NCI-H460 (cell line): Measurements from ENCODE around the gene KRTAP10-8. TPM values are rescaled to one million over a fixed set of nuclear protein-coding genes. Genes with fewer than 3 reads are reported as not detected.
"Not testable (repeated sequence)": the region's sequence is repeated elsewhere in the genome, so short reads cannot be mapped to it uniquely, and the experiment has no call there.

Experiments used
- DNase-seq: peaks from one replicate; pipeline ENCODE4 v3.0.0-alpha.2; 2016; ENCODE audit warnings: low read depth; ENCODE audit errors: extremely low read depth
- total RNA-seq: library from RNA; depleted of rRNA; stranded (reverse); fragments of >200 nt; shearing (Covaris generic); gene quantifications from 2 replicates; pipeline ENCODE4 v1.2.3, GENCODE V29; 2014

Gene KRTAP10-8
- total RNA-seq, 1 experiment from 2014 or later = not detected

DNA sequence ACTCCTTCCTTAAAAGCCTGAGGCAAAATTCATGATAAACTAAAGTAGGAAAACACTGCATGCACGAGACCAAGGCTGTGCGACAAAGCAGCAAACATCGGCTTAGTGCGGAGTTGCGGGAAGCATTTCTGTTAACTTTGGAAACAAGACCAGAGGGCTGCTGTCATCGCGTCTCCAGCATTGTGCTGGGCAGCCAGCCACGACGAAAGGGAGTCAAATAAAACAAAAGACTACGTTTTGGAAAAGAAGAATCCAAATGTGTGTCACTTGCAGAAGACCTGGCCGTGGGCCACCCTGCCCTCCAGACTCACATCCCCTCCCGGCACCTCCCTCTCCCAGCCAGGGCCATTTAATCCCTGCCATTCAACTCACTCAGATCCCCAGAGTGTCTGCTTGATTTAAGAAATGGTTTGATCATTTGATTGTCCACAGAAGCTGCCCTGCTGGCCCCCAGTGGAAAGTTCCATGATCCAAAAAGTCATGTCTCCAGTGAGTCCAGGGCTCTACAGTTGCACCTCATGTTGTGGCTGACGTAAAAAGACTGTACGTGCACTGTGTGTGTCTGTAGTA lies 31.9 kb downstream of the KRTAP10-8 start:
- DNase-seq = no peak

GRCh38 chr21:44644878-44645277 lies 33.0 kb downstream of the KRTAP10-8 start:
- DNase-seq = no peak

DNA sequence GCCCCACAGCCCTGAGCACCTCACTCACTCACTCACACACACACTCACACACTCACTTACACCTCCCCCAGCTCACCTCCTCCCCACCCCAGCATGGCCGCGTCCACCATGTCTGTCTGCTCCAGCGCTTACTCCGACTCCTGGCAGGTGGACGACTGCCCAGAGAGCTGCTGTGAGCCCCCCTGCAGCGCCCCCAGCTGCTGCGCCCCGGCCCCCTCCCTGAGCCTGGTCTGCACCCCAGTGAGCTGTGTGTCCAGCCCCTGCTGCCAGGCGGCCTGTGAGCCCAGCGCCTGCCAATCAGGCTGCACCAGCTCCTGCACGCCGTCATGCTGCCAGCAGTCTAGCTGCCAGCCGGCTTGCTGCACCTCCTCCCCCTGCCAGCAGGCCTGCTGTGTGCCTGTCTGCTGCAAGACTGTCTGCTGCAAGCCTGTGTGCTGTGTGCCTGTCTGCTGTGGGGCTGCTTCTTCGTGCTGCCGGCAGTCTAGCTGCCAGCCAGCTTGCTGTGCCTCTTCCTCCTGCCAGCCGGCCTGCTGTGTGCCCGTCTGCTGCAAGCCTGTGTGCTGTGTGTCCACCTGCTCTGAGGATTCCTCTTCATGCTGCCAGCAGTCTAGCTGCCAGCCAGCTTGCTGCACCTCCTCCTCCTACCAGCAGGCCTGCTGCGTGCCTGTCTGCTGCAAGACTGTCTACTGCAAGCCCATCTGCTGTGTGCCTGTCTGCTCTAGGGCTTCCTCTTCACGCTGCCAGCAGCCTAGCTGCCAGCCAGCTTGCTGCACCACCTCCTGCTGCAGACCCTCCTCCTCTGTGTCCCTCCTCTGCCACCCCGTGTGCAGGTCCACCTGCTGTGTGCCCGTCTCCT lies 34.7 kb downstream of the KRTAP10-8 start, which contains the start of gene KRTAP10-11:
TSS of gene KRTAP10-11 (plus strand) at position 49 of the 856 bp plus-strand sequence. CDS start at position 94, 45 bp downstream.
- DNase-seq = not testable (repeated sequence)

DNA sequence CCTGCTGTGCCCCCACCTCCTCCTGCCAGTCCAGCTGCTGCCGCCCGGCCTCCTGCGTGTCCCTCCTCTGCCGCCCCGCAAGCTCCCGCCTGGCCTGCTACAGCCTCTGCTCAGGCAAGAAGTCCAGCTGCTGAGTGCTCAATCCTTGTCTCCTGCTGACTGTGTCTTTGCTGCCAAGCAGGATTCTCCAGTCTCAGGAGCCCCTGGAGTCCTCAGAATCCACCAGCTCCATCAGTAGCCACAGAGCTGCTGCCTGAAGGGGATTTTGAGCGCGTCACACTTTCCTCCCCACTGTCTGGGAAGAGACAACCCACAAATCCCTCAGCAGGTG lies 35.3 kb downstream of the KRTAP10-8 start:
- DNase-seq = no peak

DNA sequence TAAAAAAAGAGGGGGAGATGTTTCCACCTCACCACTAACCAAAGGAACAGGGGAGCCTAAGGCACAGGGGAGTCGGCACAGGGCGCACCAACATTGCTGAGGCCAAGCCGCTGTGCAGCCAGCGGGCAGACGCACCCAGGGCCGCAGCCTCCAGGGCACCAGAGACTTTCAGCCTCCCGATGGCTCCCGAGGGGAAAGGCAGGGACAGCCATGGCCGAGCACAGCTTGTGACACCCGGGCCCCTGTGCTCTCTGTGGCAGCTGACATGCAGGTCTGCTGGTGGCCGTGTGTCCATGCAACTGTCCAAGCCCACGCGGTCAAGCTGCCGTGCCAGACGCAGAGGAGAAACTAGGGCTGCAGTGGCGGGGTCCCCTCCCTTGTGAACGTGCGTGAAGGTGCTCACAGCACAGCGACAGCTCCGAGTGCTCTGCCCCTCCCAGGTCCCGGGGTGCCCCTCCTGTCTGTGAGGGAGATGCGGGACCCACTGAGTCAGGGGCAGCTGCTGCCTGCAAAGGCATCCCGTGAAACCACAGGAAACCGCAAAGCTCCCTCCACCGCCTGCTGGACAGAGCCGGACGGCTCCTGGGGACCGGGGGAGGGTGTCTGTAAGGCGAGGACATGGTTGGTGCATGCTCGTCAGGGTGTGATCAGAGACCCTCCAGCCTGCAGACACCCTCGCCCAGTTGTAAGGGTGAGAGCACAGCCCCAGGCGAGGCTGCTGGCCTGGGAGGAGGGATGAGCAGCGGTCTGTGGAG lies 36.9 kb downstream of the KRTAP10-8 start:
- no peak for DNase-seq

GRCh38 chr21:44649521-44650100 lies 37.7 kb downstream of the KRTAP10-8 start:
- DNase-seq = no peak

DNA sequence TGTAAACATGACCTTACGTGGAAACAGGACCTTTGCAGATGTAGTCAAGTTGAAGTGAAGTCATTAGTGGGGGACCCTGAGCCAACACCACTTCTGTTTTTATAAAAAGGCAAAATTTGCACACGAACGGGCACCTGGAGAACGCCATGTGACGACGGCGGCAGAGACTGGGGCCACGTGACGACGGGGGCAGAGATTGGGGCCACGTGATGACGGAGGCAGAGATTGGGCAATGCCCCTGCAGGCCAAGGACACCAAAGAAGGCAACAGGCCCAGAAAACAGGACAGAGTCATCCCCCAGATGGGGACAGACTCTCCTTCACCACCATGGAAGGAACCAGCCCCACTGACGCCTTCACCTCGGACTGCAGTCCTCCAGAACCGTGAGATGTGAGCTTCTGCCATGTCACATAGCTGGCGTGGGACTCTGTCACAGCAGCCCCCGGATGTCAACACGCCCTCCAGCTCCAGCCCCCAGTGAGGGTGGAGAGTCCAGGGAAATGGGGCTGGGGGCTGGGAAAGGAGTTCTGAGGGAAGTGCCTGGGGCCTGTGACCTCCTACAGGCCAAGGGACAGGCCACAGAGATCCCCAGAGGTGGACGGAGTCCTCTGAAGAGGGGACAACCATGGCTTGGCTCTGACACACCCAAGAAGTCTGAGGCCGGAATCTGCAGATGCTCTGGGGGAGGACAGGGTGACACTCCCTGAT lies 38.5 kb downstream of the KRTAP10-8 start:
- no peak for DNase-seq

DNA sequence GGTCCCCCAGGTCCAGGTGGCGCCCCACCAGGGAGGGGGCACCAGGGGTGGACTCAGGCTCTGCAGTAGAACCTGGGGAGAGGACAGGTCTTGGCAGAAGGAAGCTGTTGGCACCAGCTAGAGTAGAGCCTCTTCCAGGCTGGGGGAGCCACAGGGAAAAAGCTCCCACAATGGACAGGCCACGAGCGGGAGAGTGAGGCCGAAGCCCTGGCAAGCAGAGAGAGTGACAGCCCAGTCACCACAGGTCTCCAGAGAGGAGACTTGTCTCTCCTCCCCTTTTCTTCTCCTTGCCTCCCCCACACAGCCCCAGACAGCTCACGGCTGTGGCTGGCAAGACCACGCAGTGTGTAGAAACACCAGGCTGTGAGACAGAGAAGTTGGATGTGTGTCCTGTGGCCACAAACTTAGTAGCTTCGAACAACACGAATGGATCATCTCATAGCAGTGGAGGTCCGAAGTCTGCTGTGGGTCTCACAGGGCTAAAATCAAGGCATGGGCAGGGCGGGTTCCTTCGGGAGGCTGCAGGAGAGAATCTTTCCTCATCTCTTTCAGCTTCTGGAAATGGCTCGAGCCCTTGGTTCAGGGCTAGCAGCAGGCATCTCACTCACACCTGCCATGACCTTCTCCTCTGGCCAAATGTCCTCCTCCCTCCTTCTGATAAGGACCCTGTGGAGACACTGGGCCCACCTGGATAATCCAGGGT lies 39.2 kb downstream of the KRTAP10-8 start:
- DNase-seq = no peak

GRCh38 chr21:44653123-44653522 lies 41.2 kb downstream of the KRTAP10-8 start:
- no peak for DNase-seq

GRCh38 chr21:44653656-44654575 lies 42.0 kb downstream of the KRTAP10-8 start:
- no peak for DNase-seq

- DNase-seq = no peak
Measured at GRCh38 chr21:44654576-44655175, 42.8 kb downstream of the KRTAP10-8 start, which contains the start of gene KRTAP12-4. Gene KRTAP12-4 (minus strand): TSS chr21:44654659. CDS start chr21:44654614, 45 bp downstream.

DNA sequence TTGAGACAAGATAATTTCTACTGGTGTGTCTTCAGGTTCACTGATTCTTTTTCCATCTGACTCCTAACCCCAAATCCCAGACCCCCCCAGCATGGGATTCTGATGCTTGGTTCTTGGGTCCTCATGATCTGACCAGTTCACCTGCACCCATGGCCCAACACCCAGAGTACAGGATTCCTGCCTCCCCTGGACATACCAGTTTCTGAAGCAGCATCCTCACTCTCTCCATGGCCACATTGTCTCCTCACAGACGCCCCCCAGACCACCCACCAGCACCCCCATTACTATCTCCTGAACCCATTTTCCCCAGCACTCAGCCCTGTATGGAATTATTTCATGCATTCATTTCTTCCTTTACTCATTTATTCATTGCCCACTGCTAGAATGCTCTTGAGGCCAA lies 45.0 kb downstream of the KRTAP10-8 start:
- no peak for DNase-seq

DNA sequence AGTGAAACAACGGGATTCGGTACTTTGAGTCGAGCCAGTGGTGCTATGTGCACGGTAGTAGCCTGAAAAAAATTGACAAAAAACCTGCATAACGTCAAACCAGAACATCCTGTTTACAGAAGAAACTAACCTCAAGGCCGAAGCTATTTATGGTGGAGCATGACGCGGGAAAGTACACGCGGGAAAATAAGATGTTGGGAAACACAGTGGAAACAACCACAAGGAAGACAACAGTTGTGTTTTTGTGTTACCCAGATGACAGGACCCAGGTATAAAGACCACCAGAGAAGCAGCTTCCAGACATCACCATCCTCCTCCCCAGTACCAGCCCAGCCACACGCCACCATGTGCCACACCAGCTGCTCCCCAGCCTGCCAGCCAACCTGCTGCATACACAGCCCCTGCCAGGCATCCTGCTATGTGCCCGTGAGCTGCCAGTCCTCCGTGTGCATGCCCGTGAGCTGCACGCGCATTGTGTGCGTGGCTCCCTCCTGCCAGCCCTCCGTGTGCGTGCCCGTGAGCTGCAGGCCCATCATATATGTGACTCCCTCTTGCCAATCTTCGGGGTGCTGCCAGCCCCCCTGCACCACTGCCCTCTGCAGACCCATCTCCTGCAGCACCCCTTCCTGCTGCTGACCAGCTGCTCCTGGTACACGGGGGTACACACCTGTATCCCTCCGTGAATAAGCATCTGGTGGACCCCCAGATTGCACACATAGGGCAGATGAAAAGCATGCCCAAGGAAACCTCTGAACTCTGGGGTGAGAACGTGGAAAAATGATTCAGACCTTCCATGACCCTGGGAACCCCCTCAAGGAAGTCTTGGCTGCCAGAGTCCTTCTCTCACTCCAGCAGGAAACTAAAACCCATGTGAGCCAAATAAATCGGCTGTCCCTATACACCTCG lies 46.0 kb downstream of the KRTAP10-8 start, which contains the start of gene KRTAP12-3:
TSS of gene KRTAP12-3 (plus strand) at position 298 of the 906 bp plus-strand sequence. CDS start at position 346, 48 bp downstream.
- DNase-seq = no peak

DNA sequence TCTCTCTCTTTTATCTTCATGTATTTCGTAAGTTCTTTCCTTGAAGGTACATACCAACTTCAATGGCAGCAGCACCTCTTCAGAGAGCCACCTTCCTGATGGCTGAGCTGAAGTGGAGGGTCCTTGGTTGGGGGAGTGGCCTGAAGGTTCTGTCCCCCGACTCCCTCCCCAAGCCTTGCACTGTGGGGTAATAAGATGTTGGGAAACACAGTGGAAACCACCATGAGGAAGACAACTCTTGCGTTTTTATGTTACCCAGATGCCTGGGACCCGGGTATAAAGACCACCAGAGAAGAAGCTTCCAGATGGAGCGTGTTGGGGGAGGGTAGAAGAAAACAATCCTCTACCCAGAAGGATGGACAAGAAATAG lies 46.6 kb downstream of the KRTAP10-8 start:
- no peak for DNase-seq

DNA sequence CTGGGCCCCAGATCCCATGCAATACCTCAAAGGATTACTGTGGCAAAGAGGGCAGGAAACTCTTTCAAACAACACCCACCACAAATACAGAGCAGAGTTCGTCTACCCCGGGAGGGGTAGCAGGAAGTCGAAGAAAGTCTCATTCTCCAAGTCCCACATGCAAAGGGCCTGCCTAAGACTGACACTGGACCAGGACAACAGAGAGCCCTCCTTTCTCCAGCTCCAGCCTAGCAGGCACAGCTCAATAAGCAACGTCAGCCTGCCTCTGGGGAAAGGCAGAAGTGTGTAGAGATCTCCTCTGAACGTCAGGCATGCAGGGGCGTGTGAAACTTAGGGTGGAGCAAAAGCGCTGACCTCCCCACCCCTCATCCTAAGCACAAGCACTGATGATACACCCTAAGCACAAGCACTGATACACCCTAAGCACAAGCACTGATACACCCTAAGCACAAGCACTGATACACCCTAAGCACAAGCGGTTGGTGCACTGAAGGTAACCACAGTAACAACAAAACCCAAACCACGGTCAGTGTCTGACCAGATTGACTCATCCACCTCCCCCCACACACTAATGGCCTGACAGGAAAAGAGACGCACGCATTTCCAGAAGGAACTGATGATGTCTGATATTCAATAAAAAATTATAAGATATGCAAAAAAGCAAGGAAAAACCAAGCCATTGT lies 47.2 kb downstream of the KRTAP10-8 start:
- no peak for DNase-seq

GRCh38 chr21:44661567-44661966 lies 49.7 kb downstream of the KRTAP10-8 start:
- not testable (repeated sequence) for DNase-seq
